ENCODE measurements around the gene FBXW9.
"Not testable (repeated sequence)": the region's sequence is repeated elsewhere in the genome, so short reads cannot be mapped to it uniquely, and the experiment has no call there.

Gene FBXW9

GRCh38 chr19:12730064-12730463 is 33.6 kb upstream of the FBXW9 start:
- Histone ChIP-seq H3F3A (ENCODE audit: insufficient read depth) (peaks cover 13% of the 10 kb centered on the region), H2AFZ (ENCODE audit: low read depth, low read length, severe bottlenecking) (no peak overlapping the region), H3K27me3 (ENCODE audit: low read length) (no peaks in the 10 kb centered on the region), H4K20me1 (ENCODE audit: low read depth, low read length) (peaks cover 11% of the 10 kb centered on the region; the same call in 1 of the 2 replicates), H3K4me3 (ENCODE audit: insufficient read depth, low read length, poor library complexity, severe bottlenecking) (no peak overlapping the region), H3K4me2 (ENCODE audit: low read depth, low read length, poor library complexity, severe bottlenecking) (no peak overlapping the region), H3K9me3 (ENCODE audit: insufficient read depth, low read length) (no peaks in the 10 kb centered on the region), H3K79me2 (ENCODE audit: insufficient read depth, low read length) (peaks cover 47% of the 10 kb centered on the region), H3K9ac (ENCODE audit: low read length) (no peak overlapping the region), H3K9me2 (replicated peaks; ENCODE audit: insufficient read depth, low read length) (no peaks in the 10 kb centered on the region), H3K36me3 (ENCODE audit: low read length) (peaks cover 7% of the 10 kb centered on the region; the same call in 1 of the 2 replicates), H3K27ac (ENCODE audit: low read depth, low read length) (no peak overlapping the region)
- no peak for TF ChIP-seq EZH2phosphoT487 (conservative IDR thresholded peaks at IDR 0.05; ENCODE audit: low read length)
- TF ChIP-seq, protein P1, sequence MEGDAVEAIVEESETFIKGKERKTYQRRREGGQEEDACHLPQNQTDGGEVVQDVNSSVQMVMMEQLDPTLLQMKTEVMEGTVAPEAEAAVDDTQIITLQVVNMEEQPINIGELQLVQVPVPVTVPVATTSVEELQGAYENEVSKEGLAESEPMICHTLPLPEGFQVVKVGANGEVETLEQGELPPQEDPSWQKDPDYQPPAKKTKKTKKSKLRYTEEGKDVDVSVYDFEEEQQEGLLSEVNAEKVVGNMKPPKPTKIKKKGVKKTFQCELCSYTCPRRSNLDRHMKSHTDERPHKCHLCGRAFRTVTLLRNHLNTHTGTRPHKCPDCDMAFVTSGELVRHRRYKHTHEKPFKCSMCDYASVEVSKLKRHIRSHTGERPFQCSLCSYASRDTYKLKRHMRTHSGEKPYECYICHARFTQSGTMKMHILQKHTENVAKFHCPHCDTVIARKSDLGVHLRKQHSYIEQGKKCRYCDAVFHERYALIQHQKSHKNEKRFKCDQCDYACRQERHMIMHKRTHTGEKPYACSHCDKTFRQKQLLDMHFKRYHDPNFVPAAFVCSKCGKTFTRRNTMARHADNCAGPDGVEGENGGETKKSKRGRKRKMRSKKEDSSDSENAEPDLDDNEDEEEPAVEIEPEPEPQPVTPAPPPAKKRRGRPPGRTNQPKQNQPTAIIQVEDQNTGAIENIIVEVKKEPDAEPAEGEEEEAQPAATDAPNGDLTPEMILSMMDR (IDR thresholded peaks at IDR 0.05; ENCODE audit: insufficient read depth, low read length, poor library complexity, severe bottlenecking), result no peak

- peaks cover 13% of the 10 kb centered on the region for H3F3A ChIP-seq (ENCODE audit: insufficient read depth)
- H3K27me3 ChIP-seq (ENCODE audit: low read length), result no peaks in the 10 kb centered on the region
- no peak overlapping the region for H3K27ac ChIP-seq (ENCODE audit: low read depth, low read length)
- H3K9ac ChIP-seq (ENCODE audit: low read length), result no peak overlapping the region
- H3K9me3 ChIP-seq (ENCODE audit: insufficient read depth, low read length), result no peaks in the 10 kb centered on the region
- no peak overlapping the region for H3K4me3 ChIP-seq (ENCODE audit: insufficient read depth, low read length, poor library complexity, severe bottlenecking)
- TF ChIP-seq EZH2phosphoT487 (conservative IDR thresholded peaks at IDR 0.05; ENCODE audit: low read length), result no peak
- TF ChIP-seq, protein P1 (IDR thresholded peaks at IDR 0.05; ENCODE audit: insufficient read depth, low read length, poor library complexity, severe bottlenecking), result no peak
- peaks cover 8% of the 10 kb centered on the region; the same call in 1 of the 2 replicates for H4K20me1 ChIP-seq (ENCODE audit: low read depth, low read length)
- no peak overlapping the region for H3K4me2 ChIP-seq (ENCODE audit: low read depth, low read length, poor library complexity, severe bottlenecking)
- peaks cover 40% of the 10 kb centered on the region for H3K79me2 ChIP-seq (ENCODE audit: insufficient read depth, low read length)
- H3K36me3 ChIP-seq (ENCODE audit: low read length), result peaks cover 7% of the 10 kb centered on the region; the same call in 1 of the 2 replicates
- no peaks in the 10 kb centered on the region for H3K9me2 ChIP-seq (replicated peaks; ENCODE audit: insufficient read depth, low read length)
- no peak overlapping the region for H2AFZ ChIP-seq (ENCODE audit: low read depth, low read length, severe bottlenecking)
Measured at GRCh38 chr19:12727745-12728433, 31.5 kb upstream of the FBXW9 start.

- no peaks in the 10 kb centered on the region for H3K27me3 ChIP-seq (ENCODE audit: low read length)
- H2AFZ ChIP-seq (ENCODE audit: low read depth, low read length, severe bottlenecking), result no peak overlapping the region
- H3F3A ChIP-seq (ENCODE audit: insufficient read depth), result peaks cover 13% of the 10 kb centered on the region
- H4K20me1 ChIP-seq (ENCODE audit: low read depth, low read length), result no peaks in the 10 kb centered on the region; the same call in 1 of the 2 replicates
- H3K27ac ChIP-seq (ENCODE audit: low read depth, low read length), result 0 out of 2 replicates have a peak overlapping the region, but pooled peaks have one; percentile 32
- H3K4me3 ChIP-seq (ENCODE audit: insufficient read depth, low read length, poor library complexity, severe bottlenecking), result no peak overlapping the region
- no peak overlapping the region for H3K9ac ChIP-seq (ENCODE audit: low read length)
- peaks cover 39% of the 10 kb centered on the region for H3K79me2 ChIP-seq (ENCODE audit: insufficient read depth, low read length)
- TF ChIP-seq EZH2phosphoT487 (conservative IDR thresholded peaks at IDR 0.05; ENCODE audit: low read length), result no peak
- TF ChIP-seq, protein P1 (IDR thresholded peaks at IDR 0.05; ENCODE audit: insufficient read depth, low read length, poor library complexity, severe bottlenecking), result no peak
- H3K36me3 ChIP-seq (ENCODE audit: low read length), result peaks cover 7% of the 10 kb centered on the region; the same call in 1 of the 2 replicates
- no peaks in the 10 kb centered on the region for H3K9me3 ChIP-seq (ENCODE audit: insufficient read depth, low read length)
- H3K9me2 ChIP-seq (replicated peaks; ENCODE audit: insufficient read depth, low read length), result no peaks in the 10 kb centered on the region
- no peak overlapping the region for H3K4me2 ChIP-seq (ENCODE audit: low read depth, low read length, poor library complexity, severe bottlenecking)
Measured at GRCh38 chr19:12726988-12727316, 30.5 kb upstream of the FBXW9 start.

DNA sequence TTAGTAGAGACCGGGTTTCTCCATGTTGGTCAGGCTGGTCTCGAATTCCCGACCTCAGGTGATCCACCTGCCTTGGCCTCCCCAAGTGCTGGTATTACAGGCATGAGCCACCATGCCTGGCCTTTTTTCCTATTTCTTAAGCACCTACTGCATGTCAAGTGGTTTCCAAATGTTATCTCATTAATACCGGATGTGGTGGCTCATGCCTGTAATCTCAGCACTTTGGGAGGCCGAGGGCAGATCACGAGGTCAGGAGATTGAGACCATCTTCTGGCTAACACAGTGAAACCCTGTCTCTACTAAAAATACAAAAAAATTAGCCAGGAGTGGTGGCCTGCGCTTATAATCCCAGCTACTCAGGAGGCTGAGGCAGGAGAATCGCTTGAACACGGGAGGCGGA is 29.2 kb upstream of the FBXW9 start:
- peaks cover 12% of the 10 kb centered on the region for H3F3A ChIP-seq (ENCODE audit: insufficient read depth)
- H3K4me2 ChIP-seq (ENCODE audit: low read depth, low read length, poor library complexity, severe bottlenecking); H3K9ac ChIP-seq (ENCODE audit: low read length): not testable (repeated sequence)

More for the DNA sequence above, 29.2 kb upstream of the FBXW9 start:
- not testable (repeated sequence) for H3K27me3 ChIP-seq (ENCODE audit: low read length); H3K9me3 ChIP-seq (ENCODE audit: insufficient read depth, low read length); H3K36me3 ChIP-seq (ENCODE audit: low read length); H3K27ac ChIP-seq (ENCODE audit: low read depth, low read length); H4K20me1 ChIP-seq (ENCODE audit: low read depth, low read length); H3K9me2 ChIP-seq (replicated peaks; ENCODE audit: insufficient read depth, low read length); H3K4me3 ChIP-seq (ENCODE audit: insufficient read depth, low read length, poor library complexity, severe bottlenecking); H2AFZ ChIP-seq (ENCODE audit: low read depth, low read length, severe bottlenecking)
- peaks cover 39% of the 10 kb centered on the region for H3K79me2 ChIP-seq (ENCODE audit: insufficient read depth, low read length)
